ENCODE results near the gene KCNQ5.

Gene KCNQ5

DNA sequence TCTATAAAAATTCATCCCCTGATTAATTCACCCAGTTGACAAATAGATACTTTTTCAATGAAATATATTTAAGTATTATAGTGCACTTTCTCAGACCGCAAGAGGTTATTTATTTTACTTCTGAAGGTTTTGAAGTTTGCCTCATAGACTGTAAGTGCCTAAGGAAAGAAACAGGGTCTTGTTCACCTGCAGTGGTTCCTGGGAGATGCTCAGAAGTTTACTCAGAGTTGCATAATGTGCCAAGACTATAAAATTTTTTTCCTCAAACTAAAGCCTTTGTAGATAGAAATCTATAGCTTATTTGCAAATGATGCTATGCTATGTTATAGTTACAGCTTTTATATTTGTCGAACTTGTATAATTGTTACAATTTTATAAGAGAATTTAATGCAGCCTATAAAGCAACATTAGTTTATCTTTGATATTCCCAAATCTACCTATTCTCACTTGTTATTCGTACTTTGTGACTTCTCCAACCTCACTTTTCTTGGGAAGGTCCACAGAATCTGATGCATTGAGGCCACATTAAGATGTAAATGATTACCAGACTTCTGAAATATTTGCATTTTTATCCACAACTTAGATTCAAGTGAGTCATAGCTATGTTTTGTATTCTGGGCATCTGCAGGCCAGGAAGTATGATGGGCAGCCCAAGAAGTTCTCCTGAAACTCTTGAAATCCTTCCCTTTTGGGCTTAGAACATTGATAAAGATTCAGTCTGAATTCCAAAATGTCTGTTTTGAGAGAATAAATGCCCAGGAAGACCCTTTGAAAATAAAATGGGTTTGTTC lies 35.7 kb downstream of the KCNQ5 start:
- TF ChIP-seq, protein P1, sequence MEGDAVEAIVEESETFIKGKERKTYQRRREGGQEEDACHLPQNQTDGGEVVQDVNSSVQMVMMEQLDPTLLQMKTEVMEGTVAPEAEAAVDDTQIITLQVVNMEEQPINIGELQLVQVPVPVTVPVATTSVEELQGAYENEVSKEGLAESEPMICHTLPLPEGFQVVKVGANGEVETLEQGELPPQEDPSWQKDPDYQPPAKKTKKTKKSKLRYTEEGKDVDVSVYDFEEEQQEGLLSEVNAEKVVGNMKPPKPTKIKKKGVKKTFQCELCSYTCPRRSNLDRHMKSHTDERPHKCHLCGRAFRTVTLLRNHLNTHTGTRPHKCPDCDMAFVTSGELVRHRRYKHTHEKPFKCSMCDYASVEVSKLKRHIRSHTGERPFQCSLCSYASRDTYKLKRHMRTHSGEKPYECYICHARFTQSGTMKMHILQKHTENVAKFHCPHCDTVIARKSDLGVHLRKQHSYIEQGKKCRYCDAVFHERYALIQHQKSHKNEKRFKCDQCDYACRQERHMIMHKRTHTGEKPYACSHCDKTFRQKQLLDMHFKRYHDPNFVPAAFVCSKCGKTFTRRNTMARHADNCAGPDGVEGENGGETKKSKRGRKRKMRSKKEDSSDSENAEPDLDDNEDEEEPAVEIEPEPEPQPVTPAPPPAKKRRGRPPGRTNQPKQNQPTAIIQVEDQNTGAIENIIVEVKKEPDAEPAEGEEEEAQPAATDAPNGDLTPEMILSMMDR (IDR thresholded peaks at IDR 0.05; ENCODE audit: extremely low read depth, missing control alignments), result no peak
- no peak for DNase-seq (ENCODE audit: low spot score)

DNA sequence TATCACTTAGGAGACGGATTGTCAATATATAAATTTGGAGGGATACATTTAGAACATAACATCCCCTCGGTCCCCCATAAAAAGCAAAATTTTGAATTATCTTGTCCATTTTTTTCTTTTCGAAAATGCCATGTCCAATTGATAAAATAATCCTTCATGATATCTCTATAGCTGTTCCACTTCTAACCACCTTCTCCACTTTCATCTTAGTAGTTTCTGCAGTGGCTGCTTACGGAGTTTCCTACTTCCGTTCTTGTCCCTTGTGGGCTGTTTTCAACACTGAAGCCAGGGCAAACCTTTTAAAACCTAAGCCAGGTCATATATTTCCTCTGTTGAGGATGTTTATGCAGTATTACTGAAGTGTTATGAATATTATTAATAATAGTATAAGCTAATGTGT lies 37.9 kb downstream of the KCNQ5 start:
- TF ChIP-seq, protein P1 (IDR thresholded peaks at IDR 0.05; ENCODE audit: extremely low read depth, missing control alignments), result no peak
- no peak for DNase-seq (ENCODE audit: low spot score)

DNA sequence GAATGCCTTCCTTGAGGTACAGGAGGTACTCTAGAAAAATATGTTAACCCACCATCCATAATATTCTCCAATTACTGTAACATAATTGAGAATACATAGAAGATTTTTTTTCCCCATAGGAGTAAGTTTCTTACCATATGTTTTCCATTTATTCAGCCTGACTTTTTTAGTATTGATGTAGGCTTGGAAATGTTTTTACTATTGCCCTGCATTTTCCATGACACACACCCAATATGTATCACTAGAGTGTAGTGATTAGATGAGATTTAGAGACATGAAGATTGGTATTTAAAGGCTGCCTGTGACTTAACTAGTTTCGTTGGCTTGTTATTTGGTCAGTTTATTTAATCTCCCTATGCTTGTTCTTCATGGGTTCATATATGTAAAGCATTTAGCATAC lies 39.5 kb downstream of the KCNQ5 start:
- no peak for DNase-seq (ENCODE audit: low spot score)
- TF ChIP-seq, protein P1 (IDR thresholded peaks at IDR 0.05; ENCODE audit: extremely low read depth, missing control alignments), result no peak

DNA sequence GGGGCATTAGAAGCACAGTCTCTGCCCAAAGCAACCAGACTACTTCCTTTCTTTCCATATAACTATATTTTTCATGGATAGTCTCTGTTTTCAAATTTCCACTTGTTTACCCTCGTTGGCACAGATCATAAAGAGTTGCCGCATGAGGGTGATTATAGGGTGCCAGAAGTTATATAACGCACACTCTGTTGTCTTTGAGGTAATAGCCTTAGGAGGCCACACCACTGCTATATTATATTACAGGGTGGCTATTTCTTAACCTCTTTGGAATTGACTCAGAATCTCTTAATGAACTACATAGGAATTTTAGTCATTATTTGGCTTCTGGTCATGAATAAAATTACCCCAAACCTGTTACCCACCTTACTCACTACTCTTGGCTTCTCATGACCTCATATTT lies 43.7 kb downstream of the KCNQ5 start:
- no peak for DNase-seq (ENCODE audit: low spot score)
- TF ChIP-seq, protein P1 (IDR thresholded peaks at IDR 0.05; ENCODE audit: extremely low read depth, missing control alignments), result no peak

DNA sequence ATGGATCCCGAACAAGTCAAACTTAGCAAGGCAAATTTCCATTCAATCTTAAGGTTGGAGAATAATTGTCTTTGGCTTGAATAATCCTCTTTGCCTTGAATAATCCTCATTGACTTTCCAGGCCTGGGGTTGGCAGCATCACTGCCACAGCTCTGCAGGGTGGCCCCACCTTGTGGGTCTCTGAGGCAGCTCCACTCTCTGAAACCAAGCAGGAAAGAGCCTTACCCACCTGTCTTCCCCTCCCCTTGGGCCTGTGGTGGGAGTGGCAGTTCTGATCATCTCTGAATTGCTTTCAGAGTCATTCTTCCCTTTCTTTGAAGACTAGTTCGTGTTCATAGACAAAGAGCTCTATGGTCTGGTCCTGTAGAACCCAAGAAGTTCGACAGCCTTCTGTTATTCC lies 47.5 kb downstream of the KCNQ5 start:
- no peak for DNase-seq (ENCODE audit: low spot score)
- TF ChIP-seq, protein P1 (IDR thresholded peaks at IDR 0.05; ENCODE audit: extremely low read depth, missing control alignments), result no peak

DNA sequence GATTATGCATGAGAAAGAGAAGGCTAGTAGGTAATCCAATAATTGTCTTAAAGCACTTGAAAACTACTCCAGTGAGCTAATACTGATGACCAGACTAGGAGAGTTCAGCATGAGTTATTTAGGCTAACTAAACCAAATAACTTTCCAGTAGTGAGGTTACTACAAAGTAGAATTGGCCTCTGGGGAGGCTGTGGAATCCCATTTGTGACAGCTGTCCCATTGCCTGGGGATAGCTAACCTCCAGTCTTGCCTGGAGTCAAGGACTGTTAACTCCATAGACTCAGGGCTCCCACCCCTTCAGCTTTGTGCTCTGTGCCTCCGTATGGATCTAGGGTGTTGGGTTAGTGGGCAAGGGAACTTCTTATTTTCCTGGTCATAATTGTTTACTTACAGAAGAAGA lies 51.0 kb downstream of the KCNQ5 start:
- DNase-seq (ENCODE audit: low spot score), result no peak
- TF ChIP-seq, protein P1 (IDR thresholded peaks at IDR 0.05; ENCODE audit: extremely low read depth, missing control alignments), result no peak

DNA sequence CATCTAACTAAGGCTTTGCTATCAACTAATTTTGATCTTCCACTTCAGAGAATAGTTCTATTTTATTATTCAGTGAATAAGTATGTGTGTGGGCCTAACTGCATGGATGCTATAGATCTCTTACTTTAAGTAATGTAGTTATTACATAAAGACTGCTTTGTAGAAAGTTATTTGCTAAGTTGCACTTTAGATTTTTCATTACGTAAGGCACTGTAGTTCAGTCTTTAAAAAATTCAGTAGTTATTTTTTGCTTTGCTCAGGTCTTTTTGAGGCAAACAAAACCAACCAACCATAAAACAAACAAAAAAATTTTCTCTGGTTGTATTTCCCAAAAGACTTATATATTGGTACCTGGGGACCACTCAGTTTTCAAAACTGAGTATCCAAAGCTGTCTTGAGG lies 53.0 kb downstream of the KCNQ5 start:
- DNase-seq (ENCODE audit: low spot score), result no peak
- TF ChIP-seq, protein P1 (IDR thresholded peaks at IDR 0.05; ENCODE audit: extremely low read depth, missing control alignments), result no peak
